Measurements from ENCODE around the gene PCNX4.

The PCNX4 gene

DNA sequence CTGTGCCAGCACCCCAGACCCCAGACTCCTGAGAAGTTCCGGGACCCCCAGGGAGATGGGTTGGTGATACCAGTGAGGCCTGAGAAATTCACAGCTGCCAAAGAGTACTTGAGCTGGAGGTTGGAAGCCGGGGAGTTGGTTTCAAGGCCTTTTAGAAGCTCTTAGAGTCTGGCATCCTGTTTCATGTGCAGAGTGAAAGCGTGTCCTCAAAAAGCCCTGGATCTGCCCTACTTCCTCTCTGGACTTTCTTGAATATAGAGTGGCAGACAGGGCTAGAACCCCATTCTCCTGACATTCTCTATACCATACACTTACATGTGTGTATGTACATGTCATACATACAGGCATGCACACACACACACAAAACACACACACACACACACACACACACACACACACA is 126.0 kb downstream of the PCNX4 start:
- no peak for DNase-seq (ENCODE audit: low read depth)
- TF ChIP-seq, protein P1, sequence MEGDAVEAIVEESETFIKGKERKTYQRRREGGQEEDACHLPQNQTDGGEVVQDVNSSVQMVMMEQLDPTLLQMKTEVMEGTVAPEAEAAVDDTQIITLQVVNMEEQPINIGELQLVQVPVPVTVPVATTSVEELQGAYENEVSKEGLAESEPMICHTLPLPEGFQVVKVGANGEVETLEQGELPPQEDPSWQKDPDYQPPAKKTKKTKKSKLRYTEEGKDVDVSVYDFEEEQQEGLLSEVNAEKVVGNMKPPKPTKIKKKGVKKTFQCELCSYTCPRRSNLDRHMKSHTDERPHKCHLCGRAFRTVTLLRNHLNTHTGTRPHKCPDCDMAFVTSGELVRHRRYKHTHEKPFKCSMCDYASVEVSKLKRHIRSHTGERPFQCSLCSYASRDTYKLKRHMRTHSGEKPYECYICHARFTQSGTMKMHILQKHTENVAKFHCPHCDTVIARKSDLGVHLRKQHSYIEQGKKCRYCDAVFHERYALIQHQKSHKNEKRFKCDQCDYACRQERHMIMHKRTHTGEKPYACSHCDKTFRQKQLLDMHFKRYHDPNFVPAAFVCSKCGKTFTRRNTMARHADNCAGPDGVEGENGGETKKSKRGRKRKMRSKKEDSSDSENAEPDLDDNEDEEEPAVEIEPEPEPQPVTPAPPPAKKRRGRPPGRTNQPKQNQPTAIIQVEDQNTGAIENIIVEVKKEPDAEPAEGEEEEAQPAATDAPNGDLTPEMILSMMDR (IDR thresholded peaks at IDR 0.05; ENCODE audit: control insufficient read depth, extremely low read depth, insufficient read depth): no peak
- no peak overlapping the region for H3K4me3 ChIP-seq (ENCODE audit: low read depth, low read length)

All from LNCaP clone FGC (cell line).